ENCODE measurements around the gene CHAD.

The CHAD gene, protein sequence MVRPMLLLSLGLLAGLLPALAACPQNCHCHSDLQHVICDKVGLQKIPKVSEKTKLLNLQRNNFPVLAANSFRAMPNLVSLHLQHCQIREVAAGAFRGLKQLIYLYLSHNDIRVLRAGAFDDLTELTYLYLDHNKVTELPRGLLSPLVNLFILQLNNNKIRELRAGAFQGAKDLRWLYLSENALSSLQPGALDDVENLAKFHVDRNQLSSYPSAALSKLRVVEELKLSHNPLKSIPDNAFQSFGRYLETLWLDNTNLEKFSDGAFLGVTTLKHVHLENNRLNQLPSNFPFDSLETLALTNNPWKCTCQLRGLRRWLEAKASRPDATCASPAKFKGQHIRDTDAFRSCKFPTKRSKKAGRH

DNA sequence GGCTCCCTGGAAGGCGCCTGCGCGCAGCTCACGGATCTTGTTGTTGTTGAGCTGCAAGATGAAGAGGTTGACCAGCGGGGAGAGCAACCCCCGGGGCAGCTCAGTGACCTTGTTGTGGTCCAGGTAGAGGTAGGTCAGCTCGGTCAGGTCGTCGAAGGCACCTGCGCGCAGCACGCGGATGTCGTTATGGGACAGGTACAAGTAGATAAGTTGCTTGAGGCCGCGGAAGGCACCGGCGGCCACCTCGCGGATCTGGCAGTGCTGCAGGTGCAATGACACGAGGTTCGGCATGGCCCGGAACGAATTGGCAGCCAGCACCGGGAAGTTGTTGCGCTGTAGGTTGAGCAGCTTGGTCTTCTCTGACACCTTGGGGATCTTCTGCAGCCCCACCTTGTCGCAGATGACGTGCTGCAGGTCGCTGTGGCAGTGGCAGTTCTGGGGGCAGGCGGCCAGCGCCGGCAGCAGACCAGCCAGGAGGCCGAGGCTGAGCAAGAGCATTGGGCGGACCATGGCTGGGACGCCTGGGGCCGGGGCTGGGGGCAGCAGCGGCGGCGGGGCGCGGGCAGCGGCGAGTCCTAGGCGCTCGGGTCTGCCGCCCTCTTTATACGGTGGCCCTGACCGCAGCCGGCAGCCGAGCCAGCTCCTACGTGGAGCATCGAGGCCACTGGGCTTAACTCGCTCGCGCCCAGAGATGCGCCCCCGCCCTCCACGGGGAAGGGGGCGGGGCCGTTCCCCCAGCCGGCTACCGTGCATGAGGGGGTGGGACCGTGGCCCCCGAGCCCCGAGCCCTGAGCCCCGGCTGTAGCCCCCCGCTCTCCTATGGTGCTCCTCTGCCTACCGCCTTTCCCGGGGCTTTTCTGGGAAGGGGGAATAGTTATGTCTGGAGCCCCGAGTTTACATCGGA is at the start of gene CHAD:
TSS of gene CHAD (minus strand) at position 577 of the 904 bp plus-strand sequence. CDS start at position 510, 67 bp downstream.
- TF ChIP-seq GATA3 (IDR thresholded peaks at IDR 0.05; ENCODE audit: low read depth, low read length) (no peak), GATA2 (IDR thresholded peaks at IDR 0.05; ENCODE audit: low read depth, low read length) (no peak)

DNA sequence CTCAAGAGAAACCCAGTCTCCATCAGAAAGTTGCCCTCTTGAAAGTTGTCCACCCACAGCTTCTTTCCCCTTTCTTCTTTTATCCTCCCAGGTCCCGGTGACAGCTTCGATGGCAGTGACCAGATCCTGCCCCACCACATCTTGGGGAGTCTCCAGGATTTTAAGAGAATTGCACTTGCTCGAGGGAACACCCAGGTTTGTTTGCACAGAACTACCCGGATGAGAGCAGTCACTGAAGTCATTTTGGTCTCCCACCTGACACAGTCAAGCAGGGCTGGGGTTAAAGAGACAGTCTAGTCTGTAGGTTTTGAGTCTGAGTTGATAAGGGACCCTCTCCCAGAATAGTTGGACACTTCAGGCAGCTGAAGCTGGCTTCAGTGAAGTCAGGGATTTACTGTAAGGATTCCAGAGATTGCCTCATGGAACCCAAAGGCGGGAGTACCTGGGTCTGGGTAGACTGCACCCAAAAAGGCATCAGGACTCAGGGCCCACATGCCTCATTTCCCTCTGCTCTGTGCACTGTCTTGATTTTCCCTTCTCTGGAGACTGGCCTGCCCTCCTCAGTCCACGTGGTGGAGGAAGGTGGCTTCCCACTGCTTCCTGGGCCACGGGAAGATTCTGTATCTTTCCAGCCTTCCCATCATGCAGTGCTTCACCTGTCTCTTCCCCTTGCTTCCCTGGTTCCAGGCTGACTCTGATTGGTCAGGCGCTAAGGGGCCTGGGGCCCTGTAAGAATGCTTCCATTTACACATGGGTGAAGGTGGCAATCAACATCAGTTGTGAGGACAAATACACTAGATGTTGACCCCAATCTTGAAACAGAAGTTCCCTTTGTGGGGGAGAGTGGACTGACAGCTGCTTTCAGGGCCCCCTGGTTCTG is 49.1 kb upstream of the CHAD start:
- TF ChIP-seq GATA2 (IDR thresholded peaks at IDR 0.05; ENCODE audit: low read depth, low read length) (no peak), GATA3 (IDR thresholded peaks at IDR 0.05; ENCODE audit: low read depth, low read length) (no peak)

DNA sequence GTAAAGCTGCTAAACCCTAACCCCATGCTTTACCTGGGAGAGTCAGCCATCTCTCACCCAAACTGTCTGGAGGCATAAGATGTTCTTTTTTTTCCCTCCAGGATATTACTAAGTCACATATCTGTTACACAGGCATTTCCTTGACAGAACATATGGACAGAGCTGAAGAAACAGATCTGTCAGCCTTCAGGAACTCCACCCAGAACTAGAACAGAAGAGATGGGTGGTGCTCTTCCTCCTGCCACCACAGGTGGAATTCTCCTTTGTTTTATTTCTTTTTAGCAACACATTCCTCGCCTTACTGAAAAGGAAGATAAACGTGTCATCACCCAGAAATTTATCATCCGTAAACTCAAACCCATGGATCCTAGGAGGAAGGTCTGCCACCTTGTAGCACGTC is 48.3 kb upstream of the CHAD start:
- TF ChIP-seq GATA2 (IDR thresholded peaks at IDR 0.05; ENCODE audit: low read depth, low read length) (no peak), GATA3 (IDR thresholded peaks at IDR 0.05; ENCODE audit: low read depth, low read length) (no peak)

DNA sequence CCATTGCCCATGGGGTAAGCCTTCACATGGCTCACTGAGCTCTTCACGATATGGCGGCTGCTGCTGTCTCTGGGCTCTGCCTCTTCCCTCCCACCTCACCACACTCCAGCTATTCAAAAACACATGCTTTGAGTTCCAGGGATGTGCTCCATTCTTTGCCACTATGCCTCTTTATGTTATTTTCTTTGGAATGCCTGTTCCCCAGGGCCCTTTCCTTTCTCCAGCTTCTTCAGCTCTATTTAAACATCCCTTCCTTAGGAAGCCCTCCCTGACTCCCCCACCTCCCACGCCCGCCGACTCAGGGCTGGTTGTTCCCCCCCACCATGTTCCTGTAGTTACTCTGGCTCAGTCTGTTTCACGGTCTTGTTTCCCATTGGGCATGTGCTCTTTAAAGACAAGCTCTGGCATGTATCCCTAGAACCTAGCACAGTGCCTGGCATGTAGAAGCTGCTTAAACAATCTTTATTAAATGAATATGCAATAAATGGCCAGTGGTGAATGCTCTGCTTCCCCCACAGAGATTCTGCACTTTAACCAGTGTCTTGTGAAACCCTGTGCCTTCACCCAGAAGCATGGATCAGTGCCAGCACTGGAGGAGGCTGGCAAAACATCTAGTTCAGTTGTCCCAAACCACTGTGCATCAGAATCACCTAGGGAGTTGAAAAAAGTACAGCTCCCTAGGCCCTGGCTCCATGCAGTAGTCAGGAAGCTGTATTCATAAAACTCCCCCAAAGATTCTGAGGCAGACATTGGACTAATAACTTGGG is 46.4 kb upstream of the CHAD start:
- TF ChIP-seq GATA3 (IDR thresholded peaks at IDR 0.05; ENCODE audit: low read depth, low read length), result no peak
- TF ChIP-seq GATA2 (IDR thresholded peaks at IDR 0.05; ENCODE audit: low read depth, low read length), result no peak

DNA sequence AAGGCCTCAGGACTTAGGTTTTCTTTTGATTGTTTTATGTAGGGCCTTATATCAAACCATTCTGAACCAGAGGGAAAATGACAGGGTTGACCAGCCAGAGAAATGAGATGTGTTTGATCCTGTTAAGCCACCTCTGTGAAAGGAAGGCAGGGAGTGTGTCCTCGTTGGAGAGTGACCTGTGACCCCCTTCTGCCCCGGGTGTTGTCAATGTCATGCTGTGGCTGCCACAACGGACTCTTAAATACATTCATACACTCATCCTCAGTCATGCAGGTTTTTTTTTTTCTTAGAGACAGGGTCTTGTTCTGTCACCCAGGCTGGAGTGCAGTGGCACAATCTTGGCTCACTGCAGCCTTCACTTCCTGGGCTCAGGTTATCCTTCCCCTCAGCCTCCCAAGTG is 45.7 kb upstream of the CHAD start:
- TF ChIP-seq GATA3 (IDR thresholded peaks at IDR 0.05; ENCODE audit: low read depth, low read length) (no peak), GATA2 (IDR thresholded peaks at IDR 0.05; ENCODE audit: low read depth, low read length) (no peak)

DNA sequence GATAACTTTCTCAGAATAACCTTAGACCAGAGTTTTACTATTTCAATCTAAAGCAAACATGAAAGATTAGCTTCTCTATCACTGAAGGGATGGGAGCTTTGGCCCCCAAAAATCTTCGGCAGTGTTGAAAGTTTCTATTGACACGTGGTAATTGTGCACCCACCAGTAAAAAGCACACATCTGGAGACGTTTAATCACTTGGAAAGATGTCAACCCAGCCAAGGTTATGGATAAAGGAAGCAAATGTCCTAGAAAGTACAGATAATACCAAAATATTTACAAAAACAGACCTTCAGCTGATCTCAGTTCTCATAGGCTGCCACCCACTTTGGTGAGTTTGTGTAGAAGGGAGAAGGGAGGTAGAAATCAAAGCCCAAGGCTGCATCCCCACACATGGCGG is 44.8 kb upstream of the CHAD start:
- TF ChIP-seq GATA3 (IDR thresholded peaks at IDR 0.05; ENCODE audit: low read depth, low read length), result no peak

DNA sequence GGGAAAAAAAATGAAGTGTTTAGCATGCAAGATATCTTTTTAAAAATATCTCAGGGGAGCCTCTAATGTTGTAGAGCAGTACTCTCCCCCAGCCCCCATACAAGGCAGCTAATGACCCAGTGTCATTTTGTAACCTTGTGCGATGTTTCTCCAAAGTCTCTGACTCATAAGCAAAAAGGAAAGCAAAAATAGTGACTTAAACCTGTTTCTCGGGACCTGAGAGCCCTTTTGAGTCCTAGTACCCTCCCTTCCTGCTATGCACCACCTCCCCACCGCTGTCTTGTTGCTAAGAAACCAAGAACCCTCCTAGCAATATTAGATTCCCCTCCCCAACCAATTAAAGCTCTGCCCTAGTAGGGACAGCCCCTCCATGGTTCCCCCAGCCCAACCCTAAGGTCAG is 42.4 kb upstream of the CHAD start:
- TF ChIP-seq GATA2 (IDR thresholded peaks at IDR 0.05; ENCODE audit: low read depth, low read length), result no peak
- TF ChIP-seq GATA3 (IDR thresholded peaks at IDR 0.05; ENCODE audit: low read depth, low read length), result no peak

DNA sequence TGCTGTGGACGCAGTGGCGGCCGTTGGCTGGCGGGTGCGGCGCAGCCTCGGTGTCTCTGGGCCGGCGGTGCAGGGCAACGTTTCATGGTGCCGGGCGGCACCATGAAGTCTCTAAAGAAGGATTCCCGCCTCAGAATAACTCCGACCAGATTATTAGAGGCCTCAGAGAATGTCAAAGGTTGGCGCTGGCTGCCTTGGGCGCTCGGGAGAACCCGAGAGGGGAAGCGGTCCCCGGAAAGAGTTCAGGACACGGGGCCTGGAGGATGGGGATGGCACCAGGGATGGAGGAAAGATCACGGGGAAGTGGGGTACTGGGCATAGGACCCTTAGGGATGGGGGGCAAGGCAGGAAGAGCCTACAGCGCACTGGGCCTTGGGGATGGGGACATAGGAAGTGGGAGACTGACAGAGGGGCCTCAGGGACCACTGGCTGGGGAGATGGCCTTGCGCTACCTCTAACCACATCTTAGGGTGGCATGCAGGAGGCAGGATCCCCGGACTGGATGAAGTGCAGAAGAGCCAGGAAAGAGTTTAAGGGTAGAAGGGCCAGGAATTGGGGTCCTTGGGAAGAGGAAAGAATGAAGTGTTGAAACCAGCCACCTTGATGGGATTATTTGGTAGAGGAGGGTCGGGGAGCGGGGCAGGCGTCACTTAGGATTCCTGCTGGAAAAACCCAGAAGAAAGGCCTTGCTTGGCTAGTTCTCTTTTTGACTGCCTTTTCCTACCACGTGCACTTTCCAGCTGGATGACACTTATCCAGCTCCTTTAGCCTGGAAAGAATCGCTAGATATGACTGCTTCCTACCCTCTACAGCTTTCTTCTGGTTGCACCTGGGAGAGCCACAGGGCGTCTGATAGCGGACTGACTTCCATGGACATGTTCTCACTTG is 40.1 kb upstream of the CHAD start:
- TF ChIP-seq GATA2 (IDR thresholded peaks at IDR 0.05; ENCODE audit: low read depth, low read length) (no peak), GATA3 (IDR thresholded peaks at IDR 0.05; ENCODE audit: low read depth, low read length) (no peak)

DNA sequence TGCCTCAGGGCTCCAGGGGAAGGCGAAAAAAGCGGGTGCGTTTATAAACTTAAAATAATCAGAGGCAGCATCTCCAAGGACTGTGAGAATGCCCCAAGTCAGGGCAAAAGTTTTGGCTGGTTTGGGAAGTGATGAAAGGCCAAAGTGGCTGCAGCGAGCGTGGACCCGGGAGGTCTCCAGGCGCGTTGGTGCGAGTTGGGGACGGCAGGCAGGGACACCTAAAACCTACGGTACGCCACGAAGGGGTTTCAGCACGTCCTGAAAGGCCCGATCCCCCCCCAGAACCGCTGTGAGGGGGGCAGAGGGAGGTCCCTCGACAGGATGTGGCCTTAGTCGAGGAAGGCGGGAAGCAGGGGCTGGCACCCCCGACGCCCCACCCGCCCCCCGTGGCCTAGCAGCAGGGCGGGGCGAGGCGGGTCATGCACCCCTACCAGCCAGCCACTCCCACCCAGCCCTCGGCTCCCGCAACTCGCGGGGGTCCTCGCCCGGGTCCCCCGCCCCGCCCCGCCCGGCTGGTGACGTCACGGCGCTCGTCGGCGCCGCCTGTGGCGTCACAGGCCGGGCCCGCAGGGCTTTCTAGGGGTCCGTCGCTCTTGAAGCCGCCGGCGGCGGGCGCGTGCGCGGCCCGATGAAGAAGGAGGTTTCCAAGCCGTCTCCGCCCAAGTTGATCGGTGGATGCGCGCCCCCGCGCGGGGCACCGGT is 39.3 kb upstream of the CHAD start, which contains the start of gene MYCBPAP:
TSS of gene MYCBPAP (plus strand) at position 569 of the 702 bp plus-strand sequence. CDS start 236 bp downstream, outside the sequence.
- TF ChIP-seq GATA2 (IDR thresholded peaks at IDR 0.05; ENCODE audit: low read depth, low read length) (no peak), GATA3 (IDR thresholded peaks at IDR 0.05; ENCODE audit: low read depth, low read length) (no peak)

DNA sequence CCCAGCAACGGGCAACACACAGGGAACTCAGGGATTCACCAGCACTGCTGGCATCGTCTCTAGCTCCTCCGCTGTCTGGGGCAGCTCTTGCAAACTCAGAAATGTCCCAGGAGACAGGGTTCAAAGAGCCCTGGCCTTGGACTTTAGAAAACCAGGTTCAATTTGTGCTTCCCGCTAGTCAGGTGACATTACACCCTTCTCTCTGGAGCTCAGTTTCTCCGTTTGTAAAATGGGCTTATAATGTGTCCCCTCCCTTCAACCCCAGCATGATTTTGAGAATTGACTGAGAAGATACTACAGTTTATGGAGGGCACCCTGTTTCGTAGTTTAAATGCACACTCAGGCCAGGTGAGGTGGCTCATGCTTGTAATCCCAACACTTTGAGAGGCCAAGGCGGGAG is 37.6 kb upstream of the CHAD start:
- TF ChIP-seq GATA2 (IDR thresholded peaks at IDR 0.05; ENCODE audit: low read depth, low read length) (no peak), GATA3 (IDR thresholded peaks at IDR 0.05; ENCODE audit: low read depth, low read length) (no peak)

DNA sequence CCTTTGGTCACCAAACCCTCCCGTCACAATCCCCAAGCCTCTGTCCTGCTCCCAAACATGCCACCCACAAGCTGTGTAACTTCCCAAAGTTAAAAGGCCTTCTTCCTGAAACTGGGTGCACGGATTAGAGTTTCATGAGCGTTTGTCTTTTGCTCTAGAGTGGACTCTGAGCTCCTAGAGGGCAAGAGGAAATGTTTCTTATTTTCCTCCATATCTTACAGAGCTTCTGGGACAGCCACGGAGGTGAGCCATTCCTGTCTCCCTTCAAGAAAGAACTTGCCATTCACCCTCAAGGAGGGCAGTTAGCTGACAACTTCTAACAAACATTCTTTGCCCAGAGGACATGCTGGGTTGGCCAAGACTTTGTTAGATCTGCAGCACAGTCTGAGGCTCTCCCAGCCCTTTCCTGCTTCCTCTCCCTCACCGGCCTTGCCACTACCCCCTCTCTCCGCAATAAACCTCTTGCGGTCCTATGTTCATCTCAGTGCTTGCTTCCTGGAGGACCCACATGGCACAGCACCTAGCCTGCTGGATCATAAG is 37.0 kb upstream of the CHAD start:
- TF ChIP-seq GATA2 (IDR thresholded peaks at IDR 0.05; ENCODE audit: low read depth, low read length), result no peak
- no peak for TF ChIP-seq GATA3 (IDR thresholded peaks at IDR 0.05; ENCODE audit: low read depth, low read length)

All from SH-SY5Y (cell line).